HepG2 (cell line): ENCODE measurements around the gene SPCS1.

Experiments used
- FOXP4 ChIP-seq: sonication (generic); formaldehyde crosslinking; IDR thresholded peaks from 2 replicates; pipeline ENCODE4 v1.4.0; 2020; ENCODE audit warnings: missing genetic modification reagents
- KLF13 ChIP-seq: sonication (generic); formaldehyde crosslinking; IDR thresholded peaks from 2 replicates; pipeline ENCODE4 v1.4.0; 2020; ENCODE audit warnings: mild to moderate bottlenecking, missing genetic modification reagents
- SOX13 ChIP-seq, 3 experiments: fragments of 450-650 bp in 1 of 3; sonication (generic) in 1 of 3; formaldehyde crosslinking in 1 of 3; IDR thresholded peaks in 2 of 3; conservative IDR thresholded peaks in 1 of 3; 2 replicates each; pipeline versions ENCODE4 v1.5.0 to v1.6.1; 2016 to 2020; ENCODE audit warnings: antibody characterized with exemption in 1 of 3, mild to moderate bottlenecking in 1 of 3, missing compliant biosample characterization in 1 of 3, missing genetic modification reagents in 1 of 3, moderate library complexity in 1 of 3
- THAP8 ChIP-seq: sonication (generic); formaldehyde crosslinking; IDR thresholded peaks from 2 replicates; pipeline ENCODE4 v1.5.1; 2020; ENCODE audit warnings: missing genetic modification reagents, mild to moderate bottlenecking, borderline replicate concordance
- ZFP1 ChIP-seq: IDR thresholded peaks from 2 replicates; pipeline ENCODE4 v1.6.1; 2016
- ZNF530 ChIP-seq: sonication (generic); formaldehyde crosslinking; IDR thresholded peaks from 2 replicates; pipeline ENCODE4 v1.5.0; 2020; ENCODE audit warnings: low read depth, mild to moderate bottlenecking, missing genetic modification reagents
- ZNF629 ChIP-seq: sonication (generic); formaldehyde crosslinking; conservative IDR thresholded peaks from 2 replicates; pipeline ENCODE4 v1.5.0; 2020; ENCODE audit warnings: missing genetic modification reagents

- TF ChIP-seq ZNF629 (CRISPR knock-in tag) (no peak), FOXP4 (CRISPR knock-in tag) (no peak), ZFP1 (CRISPR knock-in tag) (no peak), THAP8 (CRISPR knock-in tag) (no peak), SOX13 (IDR thresholded peaks at IDR 0.05) (no peak), SOX13 (CRISPR knock-in tag; conservative IDR thresholded peaks at IDR 0.05 in 1 of 2, IDR thresholded peaks at IDR 0.05 in 1 of 2) (no peak), KLF13 (CRISPR knock-in tag) (no peak), ZNF530 (CRISPR knock-in tag) (no peak)
Observed at GRCh38 chr3:52722491-52722890, 16.6 kb downstream of the SPCS1 start.
